ENCODE results near the gene GAGE12H.

GAGE12H gene

GRCh38 chrX:49618574-49618973, 38.8 kb downstream of the GAGE12H start:
- no peak for DNase-seq (ENCODE audit: low read depth)
- TF ChIP-seq CTCF (IDR thresholded peaks at IDR 0.05; ENCODE audit: control insufficient read depth, insufficient read depth, low read depth, low read length, missing control alignments): no peak
- H3K4me3 ChIP-seq (ENCODE audit: control insufficient read depth, low read depth, low read length): no peak overlapping the region

GRCh38 chrX:49627086-49627777, 47.5 kb downstream of the GAGE12H start:
- TF ChIP-seq CTCF (IDR thresholded peaks at IDR 0.05; ENCODE audit: control insufficient read depth, insufficient read depth, low read depth, low read length, missing control alignments): no peak
- no peak overlapping the region for H3K4me3 ChIP-seq (ENCODE audit: control insufficient read depth, low read depth, low read length)
- no peak for DNase-seq (ENCODE audit: low read depth)

All from AG09309 (cell line).